ENCODE measurements around the gene TRABD2B. TPM values are rescaled to one million over a fixed set of nuclear protein-coding genes. Genes with fewer than 3 reads are reported as not detected.

The TRABD2B gene
- total and polyA plus RNA-seq, 2 donors (not counting 1 experiment from before 2014, with no cell fraction given): under 0.01 TPM; not detected in 1

GRCh38 chr1:47981667-47982350 lies 15.4 kb downstream of the TRABD2B start:
- Histone ChIP-seq H3K4me2 (ENCODE audit: extremely low read depth, insufficient read depth, low read length) (no peak overlapping the region), H3K4me1 (ENCODE audit: control insufficient read depth, extremely low read depth, insufficient read depth, low read length) (no peaks in the 10 kb centered on the region), H3K4me3 (replicated peaks in 1 of 4; ENCODE audit: control extremely low read depth in 1 of 4, insufficient read depth in 1 of 4, low read depth in 3 of 4, low read length in 4 of 4) (no peak overlapping the region), H3K79me2 (ENCODE audit: control insufficient read depth, insufficient read depth, low read length) (no peaks in the 10 kb centered on the region), H4K20me1 (ENCODE audit: control insufficient read depth, extremely low read depth, insufficient read depth, low read length) (no peaks in the 10 kb centered on the region), H3K36me3 (ENCODE audit: control insufficient read depth, insufficient read depth, low read length) (no peaks in the 10 kb centered on the region), H3K9ac (ENCODE audit: insufficient read depth, low read length) (no peak overlapping the region), H3K27ac (ENCODE audit: insufficient read depth, low read length) (no peak overlapping the region), H2AFZ (ENCODE audit: low read length) (no peak overlapping the region), H3K27me3 (ENCODE audit: control insufficient read depth, insufficient read depth, low read length) (peaks cover 4% of the 10 kb centered on the region), H3K9me3 (ENCODE audit: control insufficient read depth, insufficient read depth, low read depth, low read length) (no peaks in the 10 kb centered on the region)
- DNase-seq (ENCODE audit: low read depth in 2 of 2): no peak
- TF ChIP-seq CTCF (conservative IDR thresholded peaks at IDR 0.05 in 1 of 2, IDR thresholded peaks at IDR 0.05 in 1 of 2; ENCODE audit: low read depth in 1 of 2, low read length in 2 of 2) (no peak), EZH2 (IDR thresholded peaks at IDR 0.05; ENCODE audit: low read length, missing control alignments) (no peak)

GRCh38 chr1:47980501-47980900 lies 16.7 kb downstream of the TRABD2B start:
- Histone ChIP-seq H3K27ac (ENCODE audit: insufficient read depth, low read length) (no peak overlapping the region), H3K79me2 (ENCODE audit: control insufficient read depth, insufficient read depth, low read length) (no peaks in the 10 kb centered on the region), H3K9me3 (ENCODE audit: control insufficient read depth, insufficient read depth, low read depth, low read length) (no peaks in the 10 kb centered on the region), H3K36me3 (ENCODE audit: control insufficient read depth, insufficient read depth, low read length) (no peaks in the 10 kb centered on the region), H3K4me2 (ENCODE audit: extremely low read depth, insufficient read depth, low read length) (no peak overlapping the region), H2AFZ (ENCODE audit: low read length) (no peak overlapping the region), H4K20me1 (ENCODE audit: control insufficient read depth, extremely low read depth, insufficient read depth, low read length) (no peaks in the 10 kb centered on the region), H3K4me1 (ENCODE audit: control insufficient read depth, extremely low read depth, insufficient read depth, low read length) (no peaks in the 10 kb centered on the region), H3K4me3 (replicated peaks in 1 of 4; ENCODE audit: control extremely low read depth in 1 of 4, insufficient read depth in 1 of 4, low read depth in 3 of 4, low read length in 4 of 4) (no peak overlapping the region), H3K27me3 (ENCODE audit: control insufficient read depth, insufficient read depth, low read length) (no peaks in the 10 kb centered on the region), H3K9ac (ENCODE audit: insufficient read depth, low read length) (no peak overlapping the region)
- TF ChIP-seq CTCF (conservative IDR thresholded peaks at IDR 0.05 in 1 of 2, IDR thresholded peaks at IDR 0.05 in 1 of 2; ENCODE audit: low read depth in 1 of 2, low read length in 2 of 2) (no peak), EZH2 (IDR thresholded peaks at IDR 0.05; ENCODE audit: low read length, missing control alignments) (no peak)
- no peak for DNase-seq (ENCODE audit: low read depth in 2 of 2)

GRCh38 chr1:47979724-47980123 lies 17.5 kb downstream of the TRABD2B start:
- no peak overlapping the region for H2AFZ ChIP-seq (ENCODE audit: low read length)

More at GRCh38 chr1:47979724-47980123, 17.5 kb downstream of the TRABD2B start:
- Histone ChIP-seq H3K4me1 (ENCODE audit: control insufficient read depth, extremely low read depth, insufficient read depth, low read length) (no peaks in the 10 kb centered on the region), H3K9ac (ENCODE audit: insufficient read depth, low read length) (no peak overlapping the region), H3K4me3 (replicated peaks in 1 of 4; ENCODE audit: control extremely low read depth in 1 of 4, insufficient read depth in 1 of 4, low read depth in 3 of 4, low read length in 4 of 4) (no peak overlapping the region), H3K27ac (ENCODE audit: insufficient read depth, low read length) (no peak overlapping the region), H3K36me3 (ENCODE audit: control insufficient read depth, insufficient read depth, low read length) (no peaks in the 10 kb centered on the region), H3K9me3 (ENCODE audit: control insufficient read depth, insufficient read depth, low read depth, low read length) (no peaks in the 10 kb centered on the region), H3K27me3 (ENCODE audit: control insufficient read depth, insufficient read depth, low read length) (no peaks in the 10 kb centered on the region), H3K79me2 (ENCODE audit: control insufficient read depth, insufficient read depth, low read length) (no peaks in the 10 kb centered on the region), H3K4me2 (ENCODE audit: extremely low read depth, insufficient read depth, low read length) (no peak overlapping the region), H4K20me1 (ENCODE audit: control insufficient read depth, extremely low read depth, insufficient read depth, low read length) (no peaks in the 10 kb centered on the region)
- DNase-seq (ENCODE audit: low read depth in 2 of 2): no peak
- no peak for TF ChIP-seq CTCF (conservative IDR thresholded peaks at IDR 0.05 in 1 of 2, IDR thresholded peaks at IDR 0.05 in 1 of 2; ENCODE audit: low read depth in 1 of 2, low read length in 2 of 2)
